Measurements from ENCODE around the gene TTLL3.

The TTLL3 gene

DNA sequence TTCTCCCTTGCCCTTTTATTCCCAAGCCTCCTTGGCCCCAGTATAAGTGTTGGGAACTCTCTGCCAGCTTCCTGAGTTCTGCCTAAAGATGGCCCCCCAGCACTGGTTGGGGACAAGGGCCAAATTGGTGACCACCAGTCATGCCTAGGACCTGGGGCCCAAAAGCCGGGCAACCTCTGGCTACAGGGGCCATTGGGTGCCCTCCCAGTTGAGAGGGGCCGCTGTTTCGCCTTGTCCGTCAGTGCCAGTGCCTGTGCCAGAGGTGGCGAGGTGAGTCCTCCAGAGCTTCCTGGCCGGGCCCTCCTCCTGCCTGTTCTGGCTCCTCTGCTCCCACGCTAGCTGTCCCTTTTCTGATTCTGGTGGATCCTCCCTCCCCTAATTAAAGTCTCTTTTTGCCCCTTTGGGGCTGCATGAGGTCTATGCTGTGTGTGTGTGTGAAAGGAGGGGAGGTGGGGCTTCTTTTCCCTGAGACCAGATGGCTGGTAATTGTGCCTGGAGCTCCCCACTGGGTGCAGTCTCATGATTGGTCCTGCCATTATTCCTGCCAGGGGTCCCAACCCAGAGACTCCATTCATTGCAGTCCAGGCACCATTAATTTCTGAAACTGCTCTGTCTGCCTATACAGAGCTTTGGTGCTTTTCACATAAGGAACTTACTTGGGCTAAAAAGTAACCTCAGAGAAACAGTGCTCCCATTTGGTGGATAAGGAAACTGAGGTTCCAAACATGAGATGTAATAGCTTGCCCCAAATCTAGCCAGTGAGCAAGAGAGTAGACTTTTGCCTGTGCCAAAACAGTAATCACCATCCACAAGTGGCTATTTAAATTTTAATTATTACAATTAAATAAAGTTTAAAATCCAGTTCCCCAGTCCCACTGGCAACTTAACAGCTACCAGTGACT, 3.1 kb upstream of the TTLL3 start:
- DNase-seq (ENCODE audit: low read depth in 2 of 2), result no peak

- no peak for DNase-seq (ENCODE audit: low read depth in 2 of 2)
Measured at GRCh38 chr3:9807981-9808344, 2.1 kb upstream of the TTLL3 start.

GRCh38 chr3:9808345-9809037, 1.6 kb upstream of the TTLL3 start:
- no peak for DNase-seq (ENCODE audit: low read depth in 2 of 2)

DNA sequence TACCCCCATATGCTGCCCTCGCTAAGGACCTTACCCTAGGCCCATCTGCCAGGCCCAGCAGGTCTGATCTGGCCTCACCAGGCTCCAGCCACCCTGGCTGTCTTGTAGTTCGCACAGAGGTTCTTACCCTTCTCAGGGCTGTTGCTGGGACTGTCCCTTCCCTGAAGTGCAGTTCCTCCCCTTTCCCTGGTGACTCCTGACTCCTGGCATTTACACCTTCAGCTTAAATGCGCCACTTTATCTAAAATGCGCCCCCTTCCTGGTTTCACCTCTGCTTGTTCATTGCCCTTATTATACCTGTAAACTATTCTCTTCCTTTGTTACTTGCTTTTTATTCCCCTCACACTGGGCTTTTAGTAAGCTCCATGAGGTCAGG, 835 bp upstream of the TTLL3 start:
- no peak for DNase-seq (ENCODE audit: low read depth in 2 of 2)

DNA sequence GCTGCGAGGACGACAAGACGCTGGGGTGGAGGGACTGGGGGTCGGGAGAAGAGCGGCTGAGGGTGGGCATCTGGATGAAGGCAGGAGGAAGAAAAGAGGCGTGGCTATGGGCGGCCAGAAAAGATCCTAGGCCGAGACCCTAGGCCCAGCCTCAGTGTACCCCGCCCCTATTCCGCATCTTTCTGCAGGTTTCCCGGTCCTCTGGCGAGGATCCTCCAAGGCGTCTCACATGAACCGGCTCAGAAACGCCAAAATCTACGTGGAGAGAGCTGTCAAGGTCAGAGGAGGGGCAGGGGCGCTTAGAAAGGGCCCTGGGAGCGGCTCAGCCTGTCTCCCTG, 340 bp downstream of the TTLL3 start:
- DNase-seq (ENCODE audit: low read depth in 2 of 2), result no peak

DNA sequence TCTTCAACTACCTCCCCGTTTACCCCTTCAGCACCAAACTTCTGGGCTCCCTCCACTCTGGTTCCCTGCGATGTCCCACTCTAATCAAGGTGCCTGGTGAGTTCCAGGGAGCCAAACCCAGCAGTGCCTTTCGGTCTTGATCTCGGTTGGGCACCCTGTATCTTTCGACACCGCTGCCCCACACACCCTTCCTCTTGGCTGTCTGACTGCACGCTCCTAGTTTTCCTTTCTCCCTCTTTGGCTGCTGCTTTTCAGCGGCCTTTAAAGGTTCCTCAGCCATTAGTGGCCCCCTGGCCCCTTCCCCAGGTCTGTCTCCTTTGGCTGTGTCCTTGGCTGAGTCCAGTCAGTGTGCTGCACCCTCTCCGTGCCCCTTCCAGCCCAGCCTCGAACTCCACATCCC, 784 bp downstream of the TTLL3 start:
- no peak for DNase-seq (ENCODE audit: low read depth in 2 of 2)

GRCh38 chr3:9812870-9813483, 2.9 kb downstream of the TTLL3 start:
- DNase-seq (ENCODE audit: low read depth in 2 of 2), result no peak

DNA sequence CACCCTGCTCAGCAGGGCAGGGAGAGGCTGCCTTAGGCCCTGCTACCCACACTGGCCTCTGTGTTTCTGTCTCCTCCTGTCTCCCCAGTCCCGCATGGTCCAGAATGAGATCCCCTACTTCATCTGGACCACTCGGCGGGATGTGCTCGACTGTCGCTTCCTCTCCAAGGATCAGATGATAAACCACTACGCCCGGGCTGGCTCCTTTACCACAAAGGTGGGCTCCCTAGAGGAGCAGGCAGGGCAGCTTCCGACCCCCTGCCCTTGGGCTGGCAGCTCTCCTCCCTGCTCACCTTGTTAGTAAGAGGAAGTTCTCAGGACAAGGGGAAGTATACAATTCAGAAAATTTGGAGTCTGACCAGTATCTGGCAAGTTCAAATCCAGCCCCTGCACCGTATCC, 5.9 kb downstream of the TTLL3 start:
- no peak for DNase-seq (ENCODE audit: low read depth in 2 of 2)

GRCh38 chr3:9817436-9817835, 7.4 kb downstream of the TTLL3 start:
- no peak for DNase-seq (ENCODE audit: low read depth in 2 of 2)

- DNase-seq (ENCODE audit: low read depth in 2 of 2), result no peak
Measured at GRCh38 chr3:9818666-9819335, 8.7 kb downstream of the TTLL3 start.

DNA sequence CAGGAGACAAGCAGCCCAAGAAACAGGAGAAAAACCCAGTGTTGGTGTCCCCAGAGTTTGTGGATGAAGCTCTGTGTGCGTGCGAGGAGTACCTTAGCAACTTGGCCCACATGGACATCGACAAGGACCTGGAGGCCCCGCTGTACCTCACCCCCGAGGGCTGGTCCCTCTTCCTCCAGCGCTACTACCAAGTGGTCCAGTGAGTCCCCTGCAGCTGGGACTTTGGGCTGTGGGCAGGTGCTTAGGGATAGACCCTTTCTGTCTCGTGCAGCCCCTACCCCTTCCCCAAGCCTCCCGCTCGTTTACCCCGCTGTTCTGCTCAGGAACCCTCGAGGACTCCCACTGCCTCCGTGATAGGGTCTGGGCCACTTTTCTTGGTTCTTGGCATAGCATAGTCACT, 10.5 kb downstream of the TTLL3 start:
- DNase-seq (ENCODE audit: low read depth in 2 of 2), result no peak

- no peak for DNase-seq (ENCODE audit: low read depth in 2 of 2)
Measured at GRCh38 chr3:9820946-9821345, 10.9 kb downstream of the TTLL3 start.

DNA sequence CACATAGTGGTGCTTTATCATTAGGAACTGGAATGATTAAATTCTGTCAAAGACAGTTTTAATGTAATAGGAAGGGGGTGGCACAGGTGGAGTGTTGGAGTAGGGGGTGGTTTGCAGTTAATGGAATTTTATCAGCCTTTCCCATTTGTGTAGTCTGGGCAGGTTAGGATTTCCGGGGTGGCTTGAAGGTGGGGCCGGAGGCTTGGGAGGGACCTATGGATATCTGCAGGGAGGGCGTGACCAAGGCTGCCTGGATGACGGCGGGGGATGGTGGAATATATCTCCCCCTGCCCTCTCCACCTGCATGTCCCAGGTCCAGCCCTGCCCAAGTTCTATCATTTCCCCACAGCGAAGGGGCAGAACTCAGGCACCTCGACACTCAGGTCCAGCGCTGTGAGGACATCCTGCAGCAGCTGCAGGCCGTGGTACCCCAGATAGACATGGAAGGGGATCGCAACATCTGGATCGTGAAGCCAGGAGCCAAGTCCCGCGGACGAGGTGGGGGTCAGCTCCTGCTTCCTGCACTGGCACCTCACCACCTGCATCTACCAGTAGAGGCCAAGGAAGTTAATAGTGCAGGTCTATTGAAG, 15.5 kb downstream of the TTLL3 start:
- no peak for DNase-seq (ENCODE audit: low read depth in 2 of 2)

DNA sequence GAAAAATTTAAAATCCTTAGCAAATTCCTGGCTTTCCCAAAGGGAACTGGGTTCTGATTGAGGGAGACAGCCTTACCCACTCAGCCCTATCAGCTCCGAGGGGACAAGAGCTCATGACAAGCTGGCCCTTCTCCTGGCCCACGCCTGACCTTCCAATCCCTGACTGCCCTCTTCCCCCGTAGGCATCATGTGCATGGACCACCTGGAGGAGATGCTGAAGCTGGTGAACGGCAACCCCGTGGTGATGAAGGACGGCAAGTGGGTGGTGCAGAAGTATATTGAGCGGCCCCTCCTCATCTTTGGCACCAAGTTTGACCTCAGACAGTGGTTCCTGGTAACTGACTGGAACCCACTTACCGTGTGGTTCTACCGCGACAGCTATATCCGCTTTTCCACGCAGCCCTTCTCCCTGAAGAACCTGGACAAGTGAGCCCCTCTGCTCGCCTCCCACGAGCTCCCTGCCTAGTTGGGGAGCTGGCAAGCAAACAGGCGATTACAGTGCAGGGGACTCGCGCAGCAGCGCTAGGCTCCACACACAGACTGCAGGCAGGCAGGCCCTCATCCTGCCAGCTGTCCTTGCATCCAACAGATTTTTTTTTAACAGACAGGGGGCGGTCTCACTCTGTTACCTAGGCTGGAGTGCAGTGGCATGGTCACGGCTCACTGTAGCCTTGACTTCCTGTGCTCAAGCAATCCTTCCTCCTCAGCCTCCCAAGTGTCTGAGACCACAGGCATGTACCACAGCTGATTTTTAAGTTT, 16.9 kb downstream of the TTLL3 start:
- DNase-seq (ENCODE audit: low read depth in 2 of 2), result no peak

GRCh38 chr3:9828801-9829755, 19.0 kb downstream of the TTLL3 start:
- DNase-seq (ENCODE audit: low read depth in 2 of 2), result no peak

- DNase-seq (ENCODE audit: low read depth in 2 of 2), result no peak
Measured at GRCh38 chr3:9831253-9831652, 21.2 kb downstream of the TTLL3 start.

DNA sequence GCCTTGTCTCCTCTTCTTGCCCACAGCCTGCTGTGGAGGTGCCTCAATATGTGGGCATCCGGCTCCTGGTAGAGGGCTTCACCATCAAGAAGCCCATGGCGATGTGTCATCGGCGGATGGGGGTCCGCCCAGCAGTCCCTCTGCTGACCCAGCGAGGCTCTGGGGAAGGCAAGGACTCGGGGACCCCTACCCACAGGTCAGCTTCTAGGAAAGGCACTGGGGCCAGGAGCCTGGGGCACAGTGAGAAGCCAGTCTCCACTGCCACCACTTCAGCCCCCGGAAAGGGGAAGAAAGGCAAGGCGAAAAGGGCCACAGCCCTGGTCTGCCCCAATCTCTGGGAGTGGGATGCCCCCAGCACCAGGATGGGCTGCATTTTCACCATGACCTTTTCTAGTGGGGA, 23.0 kb downstream of the TTLL3 start:
- DNase-seq (ENCODE audit: low read depth in 2 of 2), result no peak

DNA sequence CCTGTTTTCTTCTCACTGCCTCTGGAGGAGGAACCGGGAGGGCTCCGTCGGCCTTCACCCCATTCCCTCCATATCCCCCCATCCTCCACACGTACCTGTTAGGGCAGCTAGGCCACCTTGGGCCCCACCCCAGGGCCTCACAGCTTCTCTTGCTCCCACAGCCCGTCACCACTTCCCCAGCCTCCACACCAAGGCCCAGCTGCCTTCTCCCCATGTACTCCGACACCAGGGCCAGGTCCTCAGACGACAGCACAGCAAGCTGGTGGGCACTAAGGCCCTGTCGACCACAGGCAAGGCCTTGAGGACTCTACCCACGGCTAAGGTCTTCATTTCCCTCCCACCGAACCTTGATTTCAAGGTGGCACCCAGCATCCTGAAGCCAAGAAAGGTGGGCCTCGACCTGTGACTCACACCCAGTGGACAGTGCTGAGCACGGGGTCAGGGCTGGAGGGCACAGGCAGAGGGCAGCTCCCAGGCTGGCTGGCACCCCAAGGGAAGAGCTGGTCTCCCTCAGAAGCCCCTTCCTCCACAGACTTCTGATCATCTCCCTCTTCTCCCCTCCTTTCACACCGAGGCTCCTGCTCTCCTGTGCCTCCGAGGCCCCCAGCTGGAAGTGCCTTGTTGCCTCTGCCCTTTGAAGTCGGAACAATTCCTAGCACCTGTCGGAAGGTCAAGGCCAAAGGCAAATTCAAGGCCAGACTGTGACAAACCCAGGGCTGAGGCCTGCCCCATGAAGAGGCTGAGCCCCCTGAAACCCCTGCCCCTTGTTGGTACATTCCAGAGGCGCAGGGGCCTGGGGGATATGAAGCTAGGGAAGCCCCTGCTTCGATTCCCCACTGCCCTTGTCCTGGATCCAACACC, 24.7 kb downstream of the TTLL3 start:
- DNase-seq (ENCODE audit: low read depth in 2 of 2), result no peak

Data from stimulated activated CD4-positive, alpha-beta T cell treated with anti-CD3 and anti-CD28 coated beads, Interleukin-1b, Interleukin-23, amount 100 ng/mL, for 1 hour (primary cell).